Activated B cell treated with CpG ODN at 0.5 μM for 24 hours (primary cell): ENCODE data around the gene PRKCD. TPM values are rescaled to one million over a fixed set of nuclear protein-coding genes. Genes with fewer than 3 reads are reported as not detected.
A peak's percentile ranks its signal among the peaks of the same experiment; 100 is the strongest.

ENCODE experiments used
- ATAC-seq: fragments of 200-7000 bp; cut with Tn5 transposase; one replicate; pipeline ENCODE4 v1.10.0; 2021; ENCODE audit warnings: low read depth, mild to moderate bottlenecking, moderate library complexity
- CTCF ChIA-PET: fragments of 350-600 bp; sonication (Branson Sonifier 250); formaldehyde crosslinking; loops from one replicate; lab custom pipeline; 2021; ENCODE audit warnings: antibody characterized with exemption; lab: Charles Lee
- POLR2A ChIA-PET: fragments of 350-600 bp; sonication (Branson Sonifier 250); formaldehyde crosslinking; loops from one replicate; lab custom pipeline; 2021; ENCODE audit warnings: antibody characterized with exemption; lab: Charles Lee
- DNase-seq: peaks from one replicate; pipeline ENCODE4 v3.0.0; 2022
- H3K27ac Mint-ChIP-seq: one replicate; pipeline ENCODE4 v1.8.0; 2020; ENCODE audit warnings: mixed read lengths
- H3K27me3 Mint-ChIP-seq: one replicate; pipeline ENCODE4 v1.8.0; 2021; ENCODE audit warnings: mixed read lengths
- H3K36me3 Mint-ChIP-seq: one replicate; pipeline ENCODE4 v1.8.0; 2021; ENCODE audit warnings: low read depth, mixed read lengths
- H3K4me1 Mint-ChIP-seq: one replicate; pipeline ENCODE4 v1.8.0; 2021; ENCODE audit warnings: mixed read lengths
- H3K4me3 Mint-ChIP-seq: one replicate; pipeline ENCODE4 v1.8.0; 2020; ENCODE audit warnings: mild to moderate bottlenecking, mixed read lengths
- H3K9me3 Mint-ChIP-seq: one replicate; pipeline ENCODE4 v1.8.0; 2020; ENCODE audit warnings: mixed read lengths
- CTCF ChIP-seq: fragments of 200-600 bp; IDR thresholded peaks from one replicate; pipeline ENCODE4 v1.8.0; 2022; ENCODE audit warnings: antibody characterized with exemption, mild to moderate bottlenecking
- intact Hi-C: fragments of 100-400 bp; cut with micrococcal nuclease; formaldehyde crosslinking; loops from one replicate; pipeline ENCODE4 v1.15.1; 2024
- total RNA-seq: library from RNA; stranded (reverse); gene quantifications from 2 replicates; pipeline ENCODE4 v1.2.3, GENCODE V29; 2022

The PRKCD gene
- total RNA-seq, 1 donor from 2014 or later = 60.4 TPM

- CTCF ChIA-PET = no interaction called here
- no peak for ATAC-seq
- H3K36me3 Mint-ChIP-seq = peaks cover 77% of the 10 kb centered on the region
These were observed 17.2 kb downstream of the PRKCD start for GRCh38 chr3:53178246-53178645.

GRCh38 chr3:53179580-53179979 is 18.6 kb downstream of the PRKCD start:
- peaks cover 64% of the 10 kb centered on the region for H3K4me1 Mint-ChIP-seq
- ChIA-PET POLR2A (interaction anchor here (1.5 to 4.5 kb wide), 3 partner anchors 12 to 48 kb away, joined by 5 to 105 read pairs (median 16); no protein-coding TSS in a partner anchor), CTCF (interaction anchor here (1.0 to 1.3 kb wide), 2 partner anchors 14 to 19 kb away, joined by 3 to 5 read pairs; no protein-coding TSS in a partner anchor)
- no peaks in the 10 kb centered on the region for H3K9me3 Mint-ChIP-seq
- H3K27ac Mint-ChIP-seq = no peak overlapping the region
- ATAC-seq (no peak), DNase-seq (no peak)
- H3K4me3 Mint-ChIP-seq = peak overlapping the region; percentile 36
- peaks cover 77% of the 10 kb centered on the region for H3K36me3 Mint-ChIP-seq
- no peaks in the 10 kb centered on the region for H3K27me3 Mint-ChIP-seq
- no peak for TF ChIP-seq CTCF
- intact Hi-C loops = no loop called here

More at GRCh38 chr3:53178246-53178645, 17.2 kb downstream of the PRKCD start:
- TF ChIP-seq CTCF = no peak
- H3K27ac Mint-ChIP-seq = no peak overlapping the region
- POLR2A ChIA-PET = no interaction called here
- peaks cover 78% of the 10 kb centered on the region for H3K4me1 Mint-ChIP-seq
- no peak for DNase-seq
- no peak overlapping the region for H3K4me3 Mint-ChIP-seq
- H3K9me3 Mint-ChIP-seq = no peaks in the 10 kb centered on the region
- intact Hi-C loops = no loop called here
- no peaks in the 10 kb centered on the region for H3K27me3 Mint-ChIP-seq

- H3K4me3 Mint-ChIP-seq = peak overlapping the region; percentile 70
- ATAC-seq (peak; percentile 97), DNase-seq (peak; percentile 60)
- peaks cover 82% of the 10 kb centered on the region for H3K36me3 Mint-ChIP-seq
- H3K9me3 Mint-ChIP-seq = no peaks in the 10 kb centered on the region
- no peaks in the 10 kb centered on the region for H3K27me3 Mint-ChIP-seq
- intact Hi-C loops = loop anchor here (1.0 kb wide), 5 partner anchors 10 to 50 kb away; partner anchors contain the start of gene RFT1
- peaks cover 57% of the 10 kb centered on the region for H3K4me1 Mint-ChIP-seq
- no peak for TF ChIP-seq CTCF
- ChIA-PET POLR2A (interaction anchor here (0.6 to 4.5 kb wide), 10 partner anchors 11 to 475 kb away, joined by 3 to 105 read pairs (median 5); partner anchors contain the start of genes PRKCD and RFT1), CTCF (interaction anchor here (1.3 to 2.3 kb wide), 4 partner anchors 15 to 47 kb away, joined by 5 to 20 read pairs (median 8); partner anchors contain the start of gene PRKCD)
- H3K27ac Mint-ChIP-seq = peak overlapping the region; percentile 80
These were observed 19.5 kb downstream of the PRKCD start for GRCh38 chr3:53180305-53181023.

- no peaks in the 10 kb centered on the region for H3K27me3 Mint-ChIP-seq
- POLR2A ChIA-PET = interaction anchor here (0.6 to 4.5 kb wide), 10 partner anchors 10 to 476 kb away, joined by 3 to 105 read pairs (median 5); partner anchors contain the start of genes PRKCD and RFT1
- TF ChIP-seq CTCF = no peak
- peaks cover 52% of the 10 kb centered on the region for H3K4me1 Mint-ChIP-seq
- ATAC-seq = peak; percentile 7
- CTCF ChIA-PET = interaction anchor here (1.3 to 2.3 kb wide), 4 partner anchors 15 to 48 kb away, joined by 5 to 20 read pairs (median 8); partner anchors contain the start of gene PRKCD
- peak overlapping the region; percentile 70 for H3K4me3 Mint-ChIP-seq
- intact Hi-C loops = loop anchor here (1.0 kb wide), 1 partner anchor 15 kb away; no protein-coding TSS in a partner anchor
- H3K27ac Mint-ChIP-seq = peak overlapping the region; percentile 80
- no peak for DNase-seq
- no peaks in the 10 kb centered on the region for H3K9me3 Mint-ChIP-seq
- peaks cover 82% of the 10 kb centered on the region for H3K36me3 Mint-ChIP-seq
These were observed 20.0 kb downstream of the PRKCD start for GRCh38 chr3:53181024-53181371.

- POLR2A ChIA-PET = interaction anchor here (1.4 to 4.5 kb wide), 4 partner anchors 10 to 21 kb away, joined by 5 to 105 read pairs (median 12); partner anchors contain the start of gene PRKCD
- CTCF ChIA-PET = interaction anchor here (1.4 to 2.3 kb wide), 3 partner anchors 15 to 48 kb away, joined by 6 to 20 read pairs (median 10); partner anchors contain the start of gene PRKCD
- peaks cover 82% of the 10 kb centered on the region for H3K36me3 Mint-ChIP-seq
- no peak for ATAC-seq
- no peak for TF ChIP-seq CTCF
- no peaks in the 10 kb centered on the region for H3K9me3 Mint-ChIP-seq
- peak overlapping the region; percentile 80 for H3K27ac Mint-ChIP-seq
- no peak for DNase-seq
- no peaks in the 10 kb centered on the region for H3K27me3 Mint-ChIP-seq
- intact Hi-C loops = loop anchor here (1.0 kb wide), 1 partner anchor 15 kb away; no protein-coding TSS in a partner anchor
- H3K4me1 Mint-ChIP-seq = peaks cover 46% of the 10 kb centered on the region
- peak overlapping the region; percentile 70 for H3K4me3 Mint-ChIP-seq
These were observed 20.5 kb downstream of the PRKCD start for GRCh38 chr3:53181528-53181927.
